ENCODE results near the gene MMRN1. TPM values are rescaled to one million over a fixed set of nuclear protein-coding genes. Genes with fewer than 3 reads are reported as not detected.

Gene MMRN1
- total RNA-seq, 1 experiment from 2014 or later: not detected

- BruUV-seq (replicated peaks): no TSS peak
- peaks cover 9% of the 10 kb centered on the region for H3K9me3 Mint-ChIP-seq (ENCODE audit: unreplicated experiment)
- no peak for DNase-seq
- no peaks in the 10 kb centered on the region for H3K27me3 ChIP-seq (replicated peaks; ENCODE audit: control insufficient read depth, insufficient read depth, low read length)
- peaks cover 49% of the 10 kb centered on the region for H3K4me1 ChIP-seq
- CTCF ChIA-PET: no interaction called here
- peaks cover 42% of the 10 kb centered on the region for H3K4me1 Mint-ChIP-seq (ENCODE audit: low read depth, unreplicated experiment)
- H3K27me3 Mint-ChIP-seq (ENCODE audit: insufficient read depth, unreplicated experiment): no peaks in the 10 kb centered on the region
- H3K27ac Mint-ChIP-seq (ENCODE audit: unreplicated experiment): peak overlapping the region; percentile 29
- no peak overlapping the region for H3K4me3 Mint-ChIP-seq (ENCODE audit: unreplicated experiment)
- no peak for TF ChIP-seq CTCF (IDR thresholded peaks at IDR 0.05; ENCODE audit: insufficient read depth in 1 of 2, low read depth in 1 of 2, low read length in 1 of 2, severe bottlenecking in 1 of 2, unreplicated experiment in 1 of 2)
- H3K4me3 ChIP-seq (ENCODE audit: low read depth, low read length): no peak overlapping the region
- no peaks in the 10 kb centered on the region for H3K9me3 ChIP-seq
- H3K36me3 ChIP-seq (ENCODE audit: control insufficient read depth, insufficient read depth, low read length): no peaks in the 10 kb centered on the region
- H3K36me3 Mint-ChIP-seq (ENCODE audit: insufficient read depth, unreplicated experiment): no peaks in the 10 kb centered on the region
- POLR2A ChIA-PET: no interaction called here
- intact Hi-C loops (cut with micrococcal nuclease; ENCODE audit: unreplicated experiment): no loop called here
These were observed 106.4 kb downstream of the MMRN1 start for GRCh38 chr4:90001023-90001422.

- Mint-ChIP-seq H3K4me3 (ENCODE audit: unreplicated experiment) (peak overlapping the region; percentile 44), H3K27me3 (ENCODE audit: insufficient read depth, unreplicated experiment) (no peaks in the 10 kb centered on the region), H3K4me1 (ENCODE audit: low read depth, unreplicated experiment) (peaks cover 33% of the 10 kb centered on the region), H3K9me3 (ENCODE audit: unreplicated experiment) (peaks cover 9% of the 10 kb centered on the region), H3K36me3 (ENCODE audit: insufficient read depth, unreplicated experiment) (no peaks in the 10 kb centered on the region), H3K27ac (ENCODE audit: unreplicated experiment) (peak overlapping the region; percentile 51)
- Histone ChIP-seq H3K36me3 (ENCODE audit: control insufficient read depth, insufficient read depth, low read length) (no peaks in the 10 kb centered on the region), H3K9me3 (no peaks in the 10 kb centered on the region), H3K4me3 (ENCODE audit: low read depth, low read length) (no peak overlapping the region), H3K4me1 (peaks cover 33% of the 10 kb centered on the region), H3K27me3 (replicated peaks; ENCODE audit: control insufficient read depth, insufficient read depth, low read length) (no peaks in the 10 kb centered on the region)
- BruUV-seq (replicated peaks): no TSS peak
- DNase-seq: peak in 1 of 2 experiments; percentile 25
- intact Hi-C loops (cut with micrococcal nuclease; ENCODE audit: unreplicated experiment): loop anchor here (1.0 kb wide), 2 partner anchors 8 to 15 kb away; no protein-coding TSS in a partner anchor
- ChIA-PET CTCF (interaction anchor here (0.7 kb wide), 1 partner anchor 1212 kb away, joined by 3 read pairs; no protein-coding TSS in a partner anchor), POLR2A (no interaction called here)
- TF ChIP-seq CTCF (IDR thresholded peaks at IDR 0.05; ENCODE audit: insufficient read depth in 1 of 2, low read depth in 1 of 2, low read length in 1 of 2, severe bottlenecking in 1 of 2, unreplicated experiment in 1 of 2): no peak
These were observed 107.9 kb downstream of the MMRN1 start for GRCh38 chr4:90002441-90003062.

Other genes with a start within 250 kb of the MMRN1 start
- gene SNCA, start 57.7 kb upstream of the MMRN1 start, total RNA-seq (2022): 5.7 and 8.4 TPM in 2 replicates
- gene CCSER1, start 232.5 kb downstream of the MMRN1 start, total RNA-seq (2022): 3.6 and 4.1 TPM in 2 replicates

All from Caco-2 (cell line).